Fibroblast of villous mesenchyme (primary cell): ENCODE results near the gene FAAH2. TPM values are rescaled to one million over a fixed set of nuclear protein-coding genes. Genes with fewer than 3 reads are reported as not detected.
"Not testable (repeated sequence)": the region's sequence is repeated elsewhere in the genome, so short reads cannot be mapped to it uniquely, and the experiment has no call there.

Experiments used
- DNase-seq: peaks from one replicate; pipeline ENCODE4 v3.0.0-alpha.2; 2010; ENCODE audit warnings: low read depth
- H3K4me3 ChIP-seq: 2 replicates; pipeline ENCODE4 v1.5.1; 2011; ENCODE audit warnings: low read depth, mild to moderate bottlenecking, low read length
- CTCF ChIP-seq: IDR thresholded peaks from 2 replicates; pipeline ENCODE4 v1.5.1; 2012; ENCODE audit warnings: low read depth, mild to moderate bottlenecking, low read length; ENCODE audit not compliant: insufficient read depth
- total RNA-seq: library from RNA; depleted of rRNA; stranded (reverse); fragments of >200 nt; gene quantifications from 2 replicates; pipeline ENCODE4 v1.2.3, GENCODE V29; 2012

Gene FAAH2
- total RNA-seq, 1 donor, result 0.86 TPM

- no peak for TF ChIP-seq CTCF
- H3K4me3 ChIP-seq, result no peak overlapping the region
- no peak for DNase-seq
Measured at GRCh38 chrX:57329008-57329407, 42.5 kb downstream of the FAAH2 start.

GRCh38 chrX:57335790-57336189 lies 49.3 kb downstream of the FAAH2 start:
- H3K4me3 ChIP-seq, DNase-seq: not testable (repeated sequence)

GRCh38 chrX:57353472-57354132 lies 67.1 kb downstream of the FAAH2 start:
- no peak for TF ChIP-seq CTCF
- no peak overlapping the region for H3K4me3 ChIP-seq

GRCh38 chrX:57364145-57364544 lies 77.6 kb downstream of the FAAH2 start:
- no peak overlapping the region for H3K4me3 ChIP-seq
- no peak for DNase-seq
- no peak for TF ChIP-seq CTCF

More at GRCh38 chrX:57353472-57354132, 67.1 kb downstream of the FAAH2 start:
- DNase-seq, result no peak

- no peak overlapping the region for H3K4me3 ChIP-seq
- no peak for DNase-seq
- no peak for TF ChIP-seq CTCF
Measured at GRCh38 chrX:57366430-57366829, 79.9 kb downstream of the FAAH2 start.

GRCh38 chrX:57367649-57368048 lies 81.1 kb downstream of the FAAH2 start:
- DNase-seq, result no peak
- no peak overlapping the region for H3K4me3 ChIP-seq
- no peak for TF ChIP-seq CTCF

- TF ChIP-seq CTCF, result no peak
- no peak for DNase-seq
Measured at GRCh38 chrX:57368158-57368557, 81.7 kb downstream of the FAAH2 start.

More at GRCh38 chrX:57368158-57368557, 81.7 kb downstream of the FAAH2 start:
- H3K4me3 ChIP-seq, result no peak overlapping the region
